Muscle of leg (tissue), 11 donors: ENCODE data around the gene STXBP5. TPM values are rescaled to one million over a fixed set of nuclear protein-coding genes. Genes with fewer than 3 reads are reported as not detected.

ENCODE experiments used
- DNase-seq: peaks from one replicate; pipeline ENCODE4 v3.0.0; 2013
- H3K27ac ChIP-seq: one replicate; pipeline ENCODE4 v1.5.1; 2013; ENCODE audit warnings: mild to moderate bottlenecking, low read length, control low read depth
- H3K27me3 ChIP-seq: one replicate; pipeline ENCODE4 v1.6.1; 2013; ENCODE audit warnings: low read length; ENCODE audit not compliant: control insufficient read depth, insufficient read depth
- H3K36me3 ChIP-seq: one replicate; pipeline ENCODE4 v1.6.1; 2013; ENCODE audit warnings: low read length; ENCODE audit not compliant: control insufficient read depth, insufficient read depth
- H3K4me1 ChIP-seq: one replicate; pipeline ENCODE4 v1.6.1; 2013; ENCODE audit warnings: low read length; ENCODE audit not compliant: control insufficient read depth, insufficient read depth
- H3K4me3 ChIP-seq: one replicate; pipeline ENCODE4 v1.5.1; 2013; ENCODE audit warnings: low read length, control low read depth
- H3K9me3 ChIP-seq: replicated peaks from 2 replicates; pipeline ENCODE4 v1.6.1; 2013; ENCODE audit warnings: low read depth, low read length; ENCODE audit not compliant: control insufficient read depth
- WGBS: methylation state at CpG from one replicate; pipeline ENCODE4 v1.1.5; 2013; ENCODE audit warnings: missing lambda C conversion rate; ENCODE audit not compliant: insufficient coverage; 5-methylcytosine and 5-hydroxymethylcytosine counted together
- polyA plus RNA-seq, 8 donors: library from polyadenylated mRNA; unstranded; fragments of 120-200 nt; gene quantifications; one replicate each; pipeline versions ENCODE4 v1.2.1 to v1.2.3, GENCODE V29; 2013; ENCODE audit warnings: inconsistent platforms in 1 of 8, low replicate concordance in 1 of 8; ENCODE audit not compliant: insufficient read length in 8 of 8, insufficient read depth in 1 of 8
- total RNA-seq: library from RNA; stranded (reverse); fragments of 120-200 nt; gene quantifications from one replicate; pipeline ENCODE4 v1.2.4, GENCODE V29; 2013

STXBP5 gene
- total and polyA plus RNA-seq, 9 donors = 9.8 to 15.7 (median 11.5) TPM

- DNase-seq = peak; percentile 64
- WGBS = no CpG with 5 or more reads among the region's 5 CpGs
Measured at GRCh38 chr6:147390909-147391536, 186.8 kb downstream of the STXBP5 start.

GRCh38 chr6:147392917-147393625 lies 188.9 kb downstream of the STXBP5 start:
- Histone ChIP-seq H3K27ac (no peak overlapping the region), H3K9me3 (no peaks in the 10 kb centered on the region), H3K4me1 (no peaks in the 10 kb centered on the region), H3K27me3 (no peaks in the 10 kb centered on the region), H3K36me3 (no peaks in the 10 kb centered on the region), H3K4me3 (no peak overlapping the region)
- DNase-seq = no peak
- WGBS = 77% methylated on average over 5 of the region's 8 CpGs

More at GRCh38 chr6:147390909-147391536, 186.8 kb downstream of the STXBP5 start:
- Histone ChIP-seq H3K27ac (no peak overlapping the region), H3K4me1 (no peaks in the 10 kb centered on the region), H3K9me3 (no peaks in the 10 kb centered on the region), H3K27me3 (no peaks in the 10 kb centered on the region), H3K36me3 (no peaks in the 10 kb centered on the region), H3K4me3 (no peak overlapping the region)

- no peaks in the 10 kb centered on the region for H3K27me3 ChIP-seq
- no peaks in the 10 kb centered on the region for H3K36me3 ChIP-seq
- H3K4me3 ChIP-seq = no peak overlapping the region
- no peaks in the 10 kb centered on the region for H3K4me1 ChIP-seq
- H3K27ac ChIP-seq = no peak overlapping the region
- DNase-seq = no peak
- WGBS = no CpG with 5 or more reads among the region's 1 CpG
- H3K9me3 ChIP-seq = no peaks in the 10 kb centered on the region
Measured at GRCh38 chr6:147395158-147395557, 190.9 kb downstream of the STXBP5 start.

- Histone ChIP-seq H3K27me3 (no peaks in the 10 kb centered on the region), H3K4me3 (no peak overlapping the region), H3K36me3 (no peaks in the 10 kb centered on the region), H3K27ac (no peak overlapping the region), H3K9me3 (no peaks in the 10 kb centered on the region), H3K4me1 (no peaks in the 10 kb centered on the region)
- 50% methylated on average over 1 of the region's 3 CpGs for WGBS
- no peak for DNase-seq
Measured at GRCh38 chr6:147397306-147397705, 193.1 kb downstream of the STXBP5 start.

GRCh38 chr6:147400968-147401367 lies 196.8 kb downstream of the STXBP5 start:
- no peak for DNase-seq
- Histone ChIP-seq H3K27me3 (no peaks in the 10 kb centered on the region), H3K9me3 (no peaks in the 10 kb centered on the region), H3K4me3 (no peak overlapping the region), H3K4me1 (no peaks in the 10 kb centered on the region), H3K36me3 (no peaks in the 10 kb centered on the region), H3K27ac (no peak overlapping the region)

- no peaks in the 10 kb centered on the region for H3K27me3 ChIP-seq
- DNase-seq = no peak
- WGBS = no CpG with 5 or more reads among the region's 5 CpGs
Measured at GRCh38 chr6:147401779-147402178, 197.6 kb downstream of the STXBP5 start.

GRCh38 chr6:147406783-147407182 lies 202.6 kb downstream of the STXBP5 start:
- H3K4me1 ChIP-seq = no peaks in the 10 kb centered on the region
- H3K4me3 ChIP-seq = no peak overlapping the region
- H3K27me3 ChIP-seq = no peaks in the 10 kb centered on the region
- no peak for DNase-seq
- H3K9me3 ChIP-seq = no peaks in the 10 kb centered on the region
- H3K36me3 ChIP-seq = no peaks in the 10 kb centered on the region
- 95% methylated on average over 26 of the region's 27 CpGs for WGBS
- H3K27ac ChIP-seq = no peak overlapping the region

More at GRCh38 chr6:147401779-147402178, 197.6 kb downstream of the STXBP5 start:
- H3K9me3 ChIP-seq = no peaks in the 10 kb centered on the region
- no peak overlapping the region for H3K4me3 ChIP-seq
- no peaks in the 10 kb centered on the region for H3K4me1 ChIP-seq
- H3K36me3 ChIP-seq = no peaks in the 10 kb centered on the region
- no peak overlapping the region for H3K27ac ChIP-seq

GRCh38 chr6:147407571-147407970 lies 203.4 kb downstream of the STXBP5 start:
- Histone ChIP-seq H3K4me3 (no peak overlapping the region), H3K36me3 (no peaks in the 10 kb centered on the region), H3K9me3 (no peaks in the 10 kb centered on the region), H3K27ac (no peak overlapping the region), H3K27me3 (no peaks in the 10 kb centered on the region), H3K4me1 (no peaks in the 10 kb centered on the region)
- 87% methylated on average over 6 of the region's 8 CpGs for WGBS
- no peak for DNase-seq

- Histone ChIP-seq H3K4me1 (no peaks in the 10 kb centered on the region), H3K27me3 (no peaks in the 10 kb centered on the region), H3K36me3 (no peaks in the 10 kb centered on the region), H3K27ac (no peak overlapping the region), H3K4me3 (no peak overlapping the region), H3K9me3 (no peaks in the 10 kb centered on the region)
- no peak for DNase-seq
- WGBS = no CpG with 5 or more reads among the region's 4 CpGs
Measured at GRCh38 chr6:147416622-147417021, 212.4 kb downstream of the STXBP5 start.

GRCh38 chr6:147417954-147418353 lies 213.7 kb downstream of the STXBP5 start:
- DNase-seq = no peak
- no peaks in the 10 kb centered on the region for H3K27me3 ChIP-seq
- H3K4me1 ChIP-seq = no peaks in the 10 kb centered on the region
- peaks cover 4% of the 10 kb centered on the region for H3K9me3 ChIP-seq
- no CpG with 5 or more reads among the region's 7 CpGs for WGBS
- no peak overlapping the region for H3K27ac ChIP-seq
- H3K36me3 ChIP-seq = no peaks in the 10 kb centered on the region
- H3K4me3 ChIP-seq = no peak overlapping the region
